OCI-LY7 (cell line): ENCODE measurements around the gene BICRAL.

ENCODE experiments used
- EZH2phosphoT487 ChIP-seq: fragments of 200-600 bp; sonication (generic); IDR thresholded peaks from 2 replicates; pipeline ENCODE4 v1.6.1; 2018; ENCODE audit warnings: low read depth, borderline replicate concordance, mild to moderate bottlenecking, mixed run types, antibody characterized with exemption, low read length, moderate library complexity, mixed read lengths
- TF ChIP-seq, protein P1 (sequence below): fragments of 200-600 bp; sonication (generic); conservative IDR thresholded peaks from 2 replicates; pipeline ENCODE4 v1.5.1; 2014; ENCODE audit warnings: mild to moderate bottlenecking, antibody characterized with exemption, low read length, moderate library complexity, mixed read lengths

DNA sequence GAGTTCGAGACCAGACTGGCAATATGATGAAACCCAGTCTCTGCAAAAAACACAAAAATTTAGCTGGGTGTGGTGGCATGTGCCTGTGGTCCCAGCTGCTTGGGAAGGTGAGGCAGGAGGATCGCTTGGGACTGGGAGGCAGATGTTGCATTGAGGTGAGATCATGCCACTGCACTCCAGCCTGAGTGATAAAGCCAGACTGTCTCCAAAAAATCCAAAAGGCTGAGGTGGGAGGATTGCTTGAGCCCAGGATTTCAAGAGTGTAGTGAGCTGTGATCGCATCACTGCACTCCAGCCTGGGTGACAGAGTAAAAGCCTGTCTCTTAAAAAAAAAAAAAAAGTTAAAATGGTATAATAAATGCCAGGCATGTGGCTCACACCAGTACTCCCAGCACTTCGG is 132.7 kb downstream of the BICRAL start:
- TF ChIP-seq, protein P1, sequence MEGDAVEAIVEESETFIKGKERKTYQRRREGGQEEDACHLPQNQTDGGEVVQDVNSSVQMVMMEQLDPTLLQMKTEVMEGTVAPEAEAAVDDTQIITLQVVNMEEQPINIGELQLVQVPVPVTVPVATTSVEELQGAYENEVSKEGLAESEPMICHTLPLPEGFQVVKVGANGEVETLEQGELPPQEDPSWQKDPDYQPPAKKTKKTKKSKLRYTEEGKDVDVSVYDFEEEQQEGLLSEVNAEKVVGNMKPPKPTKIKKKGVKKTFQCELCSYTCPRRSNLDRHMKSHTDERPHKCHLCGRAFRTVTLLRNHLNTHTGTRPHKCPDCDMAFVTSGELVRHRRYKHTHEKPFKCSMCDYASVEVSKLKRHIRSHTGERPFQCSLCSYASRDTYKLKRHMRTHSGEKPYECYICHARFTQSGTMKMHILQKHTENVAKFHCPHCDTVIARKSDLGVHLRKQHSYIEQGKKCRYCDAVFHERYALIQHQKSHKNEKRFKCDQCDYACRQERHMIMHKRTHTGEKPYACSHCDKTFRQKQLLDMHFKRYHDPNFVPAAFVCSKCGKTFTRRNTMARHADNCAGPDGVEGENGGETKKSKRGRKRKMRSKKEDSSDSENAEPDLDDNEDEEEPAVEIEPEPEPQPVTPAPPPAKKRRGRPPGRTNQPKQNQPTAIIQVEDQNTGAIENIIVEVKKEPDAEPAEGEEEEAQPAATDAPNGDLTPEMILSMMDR: no peak
- TF ChIP-seq EZH2phosphoT487: no peak
